Thoracic aorta (tissue), 2 donors: Measurements from ENCODE around the gene GDF15. TPM values are rescaled to one million over a fixed set of nuclear protein-coding genes. Genes with fewer than 3 reads are reported as not detected.

ENCODE experiments used
- ATAC-seq: fragments of 150-250 bp; one replicate; pipeline ENCODE4 v1.8.0; 2017; ENCODE audit warnings: low read depth; ENCODE audit not compliant: insufficient number of reproducible peaks, low FRiP score
- DNase-seq: peaks from one replicate; pipeline ENCODE4 v3.0.0-alpha.2; 2020; ENCODE audit warnings: low spot score
- H3K27ac ChIP-seq, 2 donors: fragments of 200-600 bp; sonication (generic); 1 replicate in 1 of 2; 2 replicates in 1 of 2; pipeline ENCODE4 v1.5.1; 2016; ENCODE audit warnings: mild to moderate bottlenecking in 2 of 2, moderate library complexity in 2 of 2
- H3K27me3 ChIP-seq: fragments of 200-600 bp; sonication (generic); replicated peaks from 2 replicates; pipeline ENCODE4 v1.6.0; 2016; ENCODE audit warnings: mild to moderate bottlenecking; ENCODE audit not compliant: insufficient read depth
- H3K36me3 ChIP-seq: fragments of 200-600 bp; sonication (generic); one replicate; pipeline ENCODE4 v1.5.1; 2016
- H3K4me1 ChIP-seq, 2 donors: fragments of 200-600 bp; sonication (generic); 1 replicate in 1 of 2; 2 replicates in 1 of 2; pipeline versions ENCODE4 v1.5.1 to v1.6.0; 2016; ENCODE audit warnings: low read depth in 2 of 2, mild to moderate bottlenecking in 1 of 2; ENCODE audit not compliant: control insufficient read depth in 1 of 2
- H3K4me3 ChIP-seq: fragments of 200-600 bp; sonication (generic); 2 replicates; pipeline ENCODE4 v1.5.1; 2016; ENCODE audit warnings: mild to moderate bottlenecking
- H3K9me3 ChIP-seq: fragments of 200-600 bp; sonication (generic); 2 replicates; pipeline ENCODE4 v1.5.1; 2016
- total RNA-seq, 2 donors: library from RNA; depleted of rRNA; stranded (reverse); fragments of >200 nt; gene quantifications; one replicate each; pipeline versions ENCODE4 v1.1.0 to v1.2.3, GENCODE V29; 2016
- TF ChIP-seq, protein P1 (sequence below): fragments of 200-600 bp; sonication (generic); IDR thresholded peaks from one replicate; pipeline ENCODE4 v1.5.1; 2019; ENCODE audit warnings: antibody characterized with exemption

Gene GDF15
- total RNA-seq, 2 donors from 2014 or later: 2.3 to 25.5 TPM

DNA sequence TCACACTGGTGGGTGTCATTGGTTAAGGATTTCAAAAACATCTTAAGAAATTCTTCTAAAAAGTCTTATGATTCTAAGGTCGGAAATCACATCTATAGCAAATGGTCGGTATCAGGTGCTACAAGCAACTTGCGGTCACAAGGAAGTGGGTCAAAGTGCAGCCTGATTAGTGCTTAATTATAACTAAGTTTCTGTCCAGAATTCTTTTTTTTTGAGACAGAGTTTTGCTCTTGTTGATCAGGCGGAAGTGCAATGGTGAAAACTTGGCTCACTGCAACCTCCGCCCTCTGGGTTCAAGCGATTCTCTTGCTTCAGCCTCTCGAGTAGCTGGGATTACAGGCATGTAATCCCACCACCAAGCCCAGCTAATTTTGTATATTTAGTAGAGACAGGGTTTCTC lies 1.2 kb upstream of the GDF15 start:
- Histone ChIP-seq H3K27me3 (no peaks in the 10 kb centered on the region), H3K9me3 (no peaks in the 10 kb centered on the region), H3K36me3 (no peaks in the 10 kb centered on the region), H3K27ac (no peak overlapping the region), H3K4me3 (no peak overlapping the region), H3K4me1 (peaks cover 6 to 36% of the 10 kb centered on the region in 2 donors)
- ATAC-seq: no peak
- TF ChIP-seq, protein P1, sequence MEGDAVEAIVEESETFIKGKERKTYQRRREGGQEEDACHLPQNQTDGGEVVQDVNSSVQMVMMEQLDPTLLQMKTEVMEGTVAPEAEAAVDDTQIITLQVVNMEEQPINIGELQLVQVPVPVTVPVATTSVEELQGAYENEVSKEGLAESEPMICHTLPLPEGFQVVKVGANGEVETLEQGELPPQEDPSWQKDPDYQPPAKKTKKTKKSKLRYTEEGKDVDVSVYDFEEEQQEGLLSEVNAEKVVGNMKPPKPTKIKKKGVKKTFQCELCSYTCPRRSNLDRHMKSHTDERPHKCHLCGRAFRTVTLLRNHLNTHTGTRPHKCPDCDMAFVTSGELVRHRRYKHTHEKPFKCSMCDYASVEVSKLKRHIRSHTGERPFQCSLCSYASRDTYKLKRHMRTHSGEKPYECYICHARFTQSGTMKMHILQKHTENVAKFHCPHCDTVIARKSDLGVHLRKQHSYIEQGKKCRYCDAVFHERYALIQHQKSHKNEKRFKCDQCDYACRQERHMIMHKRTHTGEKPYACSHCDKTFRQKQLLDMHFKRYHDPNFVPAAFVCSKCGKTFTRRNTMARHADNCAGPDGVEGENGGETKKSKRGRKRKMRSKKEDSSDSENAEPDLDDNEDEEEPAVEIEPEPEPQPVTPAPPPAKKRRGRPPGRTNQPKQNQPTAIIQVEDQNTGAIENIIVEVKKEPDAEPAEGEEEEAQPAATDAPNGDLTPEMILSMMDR: no peak
- DNase-seq: no peak

DNA sequence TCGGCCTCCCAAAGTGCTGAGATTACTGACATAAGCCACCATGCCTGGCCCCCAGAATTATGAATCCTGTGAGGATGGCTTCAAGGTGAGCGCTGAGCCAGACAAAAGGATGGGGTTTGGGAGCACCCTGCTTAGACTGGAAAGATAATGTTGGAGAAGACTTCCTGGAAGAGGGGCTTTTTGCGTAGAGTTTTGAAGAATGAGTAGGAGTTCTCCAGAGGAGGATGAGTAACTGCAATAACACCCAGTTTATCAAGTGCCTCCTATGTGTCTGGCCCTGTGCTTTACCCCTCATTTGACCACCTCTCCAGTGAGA lies 641 bp upstream of the GDF15 start:
- DNase-seq (no peak), ATAC-seq (no peak)
- Histone ChIP-seq H3K27ac (no peak overlapping the region), H3K4me1 (peaks cover 3 to 31% of the 10 kb centered on the region in 2 donors), H3K4me3 (no peak overlapping the region), H3K36me3 (no peaks in the 10 kb centered on the region), H3K27me3 (no peaks in the 10 kb centered on the region), H3K9me3 (no peaks in the 10 kb centered on the region)
- TF ChIP-seq, protein P1: no peak

DNA sequence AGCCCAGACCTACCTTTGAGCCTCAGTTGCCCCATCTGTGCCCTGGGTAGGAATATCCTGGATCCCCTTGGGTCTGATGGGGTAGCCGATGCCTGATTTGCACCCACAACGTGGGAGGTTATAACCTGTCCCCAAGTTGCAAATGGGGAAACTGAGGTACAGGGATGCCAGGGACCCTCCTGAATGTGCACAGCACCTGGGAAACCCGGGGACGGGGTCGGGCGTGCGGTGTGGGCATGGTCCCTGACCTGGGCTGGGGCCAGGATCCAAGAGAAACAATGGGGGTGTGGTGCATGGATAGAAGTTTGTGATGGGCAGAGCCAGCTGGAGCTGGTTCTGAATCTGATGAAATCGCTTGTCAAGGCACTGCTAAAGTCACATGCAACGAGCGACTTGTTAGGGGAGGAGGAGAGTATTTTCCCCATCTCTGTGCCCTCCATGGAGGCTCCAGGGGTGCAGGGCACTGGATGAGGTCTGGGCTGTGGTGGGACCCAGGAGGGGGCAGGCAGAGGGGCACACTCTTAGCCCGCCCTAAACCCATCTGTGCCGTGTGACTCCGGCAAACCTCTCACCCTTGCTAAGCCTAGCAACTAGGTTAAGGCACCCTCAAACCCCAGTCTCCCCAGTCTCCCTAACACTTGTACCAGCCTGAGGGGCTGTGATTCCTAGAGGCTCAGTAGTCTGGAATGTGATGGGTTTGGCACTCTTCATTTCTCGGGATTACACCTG lies 749 bp downstream of the GDF15 start:
- DNase-seq (no peak), ATAC-seq (no peak)
- Histone ChIP-seq H3K27ac (no peak overlapping the region), H3K36me3 (no peaks in the 10 kb centered on the region), H3K27me3 (no peaks in the 10 kb centered on the region), H3K9me3 (no peaks in the 10 kb centered on the region), H3K4me1 (peaks cover 3 to 21% of the 10 kb centered on the region in 2 donors), H3K4me3 (peak overlapping the region; percentile 41)
- TF ChIP-seq, protein P1: no peak

DNA sequence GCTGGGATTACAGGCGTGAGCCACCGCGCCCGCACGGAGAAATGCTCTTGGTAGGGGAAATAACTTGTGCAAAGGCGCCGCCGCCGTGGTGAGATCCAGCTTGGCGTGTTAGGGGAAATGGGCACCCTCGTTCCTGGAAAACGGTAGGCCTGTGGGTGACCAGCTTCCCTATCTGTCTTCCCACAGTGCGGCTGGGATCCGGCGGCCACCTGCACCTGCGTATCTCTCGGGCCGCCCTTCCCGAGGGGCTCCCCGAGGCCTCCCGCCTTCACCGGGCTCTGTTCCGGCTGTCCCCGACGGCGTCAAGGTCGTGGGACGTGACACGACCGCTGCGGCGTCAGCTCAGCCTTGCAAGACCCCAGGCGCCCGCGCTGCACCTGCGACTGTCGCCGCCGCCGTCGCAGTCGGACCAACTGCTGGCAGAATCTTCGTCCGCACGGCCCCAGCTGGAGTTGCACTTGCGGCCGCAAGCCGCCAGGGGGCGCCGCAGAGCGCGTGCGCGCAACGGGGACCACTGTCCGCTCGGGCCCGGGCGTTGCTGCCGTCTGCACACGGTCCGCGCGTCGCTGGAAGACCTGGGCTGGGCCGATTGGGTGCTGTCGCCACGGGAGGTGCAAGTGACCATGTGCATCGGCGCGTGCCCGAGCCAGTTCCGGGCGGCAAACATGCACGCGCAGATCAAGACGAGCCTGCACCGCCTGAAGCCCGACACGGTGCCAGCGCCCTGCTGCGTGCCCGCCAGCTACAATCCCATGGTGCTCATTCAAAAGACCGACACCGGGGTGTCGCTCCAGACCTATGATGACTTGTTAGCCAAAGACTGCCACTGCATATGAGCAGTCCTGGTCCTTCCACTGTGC lies 2.4 kb downstream of the GDF15 start:
- Histone ChIP-seq H3K27ac (peak overlapping the region in 1 of 2 donors; percentile 37), H3K9me3 (no peaks in the 10 kb centered on the region), H3K4me3 (peak overlapping the region; percentile 67), H3K27me3 (no peaks in the 10 kb centered on the region), H3K36me3 (no peaks in the 10 kb centered on the region), H3K4me1 (peaks cover 3 to 21% of the 10 kb centered on the region in 2 donors)
- DNase-seq: peak; percentile 40
- TF ChIP-seq, protein P1: peak; percentile 100
- no peak for ATAC-seq

DNA sequence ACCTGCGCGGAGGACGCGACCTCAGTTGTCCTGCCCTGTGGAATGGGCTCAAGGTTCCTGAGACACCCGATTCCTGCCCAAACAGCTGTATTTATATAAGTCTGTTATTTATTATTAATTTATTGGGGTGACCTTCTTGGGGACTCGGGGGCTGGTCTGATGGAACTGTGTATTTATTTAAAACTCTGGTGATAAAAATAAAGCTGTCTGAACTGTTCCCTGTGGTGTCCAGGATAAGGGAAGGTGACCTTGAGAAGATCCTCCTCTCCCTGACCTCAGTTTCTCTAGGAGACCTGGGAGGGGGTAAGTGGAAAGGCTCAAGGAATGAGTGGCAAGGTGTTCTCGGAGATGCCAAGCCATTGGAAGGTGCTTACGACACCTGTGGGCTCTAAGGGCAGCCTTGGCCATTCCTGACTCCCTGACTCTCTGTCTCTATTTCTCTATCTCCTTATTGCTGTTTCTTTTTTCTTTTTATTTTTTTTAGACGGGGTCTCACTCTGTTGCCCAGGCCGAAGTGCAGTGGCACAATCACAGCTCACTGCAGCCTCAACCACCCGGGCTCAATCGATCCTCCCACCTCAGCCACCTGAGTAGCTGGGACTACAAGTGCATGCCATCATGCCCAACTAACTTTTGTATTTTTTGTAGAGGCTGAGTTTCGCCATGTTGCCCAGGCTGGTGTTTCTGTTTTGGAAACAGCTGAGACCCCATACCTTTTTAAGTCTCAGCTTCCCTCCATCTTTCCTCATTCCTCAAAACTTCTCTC lies 3.2 kb downstream of the GDF15 start:
- Histone ChIP-seq H3K4me3 (peak overlapping the region; percentile 67), H3K36me3 (no peaks in the 10 kb centered on the region), H3K27me3 (no peaks in the 10 kb centered on the region), H3K27ac (no peak overlapping the region), H3K4me1 (peaks cover 3 to 21% of the 10 kb centered on the region in 2 donors), H3K9me3 (no peaks in the 10 kb centered on the region)
- ATAC-seq (no peak), DNase-seq (no peak)
- TF ChIP-seq, protein P1: no peak
